OCI-LY1 (cell line): ENCODE data around the gene NAV2.

Experiments
- H2AFZ ChIP-seq: fragments of 200-600 bp; sonication (generic), shearing (Covaris generic); 2 replicates; pipeline ENCODE4 v1.6.0; 2014; ENCODE audit warnings: antibody characterized with exemption, mild to moderate bottlenecking, low read length
- H3F3A ChIP-seq: fragments of 200-600 bp; sonication (generic), shearing (Covaris generic); 2 replicates; pipeline ENCODE4 v1.6.0; 2014; ENCODE audit warnings: mild to moderate bottlenecking, antibody characterized with exemption, low read length, moderate library complexity; ENCODE audit not compliant: insufficient read depth
- H3K27ac ChIP-seq: fragments of 200-600 bp; sonication (generic); 2 replicates; pipeline ENCODE4 v1.5.1; 2014; ENCODE audit warnings: low read length, mixed run types, mild to moderate bottlenecking, low read depth; ENCODE audit not compliant: poor library complexity, severe bottlenecking
- H3K27me3 ChIP-seq: fragments of 200-600 bp; sonication (generic); 2 replicates; pipeline ENCODE4 v1.6.0; 2014; ENCODE audit warnings: antibody characterized with exemption, mild to moderate bottlenecking, low read length, moderate library complexity; ENCODE audit not compliant: insufficient read depth
- H3K36me3 ChIP-seq: fragments of 200-600 bp; sonication (generic); 2 replicates; pipeline ENCODE4 v1.6.1; 2014; ENCODE audit warnings: mild to moderate bottlenecking, antibody characterized with exemption, low read length, moderate library complexity, mixed read lengths; ENCODE audit not compliant: insufficient read depth
- H3K4me1 ChIP-seq: fragments of 200-600 bp; sonication (generic); 2 replicates; pipeline ENCODE4 v1.5.1; 2014; ENCODE audit warnings: mild to moderate bottlenecking, low read length, moderate library complexity; ENCODE audit not compliant: insufficient read depth, severe bottlenecking
- H3K4me2 ChIP-seq: fragments of 200-600 bp; sonication (generic), shearing (Covaris generic); 2 replicates; pipeline ENCODE4 v1.6.1; 2014; ENCODE audit warnings: low read length
- H3K4me3 ChIP-seq: fragments of 200-600 bp; sonication (generic); 2 replicates; pipeline ENCODE4 v1.5.1; 2014; ENCODE audit warnings: low read length, low read depth, mild to moderate bottlenecking, mixed read lengths; ENCODE audit not compliant: poor library complexity, severe bottlenecking
- H3K79me2 ChIP-seq: fragments of 200-600 bp; shearing (Covaris generic); 2 replicates; pipeline ENCODE4 v1.6.1; 2016; ENCODE audit warnings: mixed run types, low read length, mixed read lengths; ENCODE audit not compliant: insufficient read depth
- H3K9ac ChIP-seq: fragments of 200-600 bp; sonication (generic), shearing (Covaris generic); 2 replicates; pipeline ENCODE4 v1.6.1; 2014; ENCODE audit warnings: mild to moderate bottlenecking, low read length, mixed read lengths
- H3K9me2 ChIP-seq: fragments of 200-600 bp; sonication (generic), shearing (Covaris generic); 2 replicates; pipeline ENCODE4 v1.6.1; 2014; ENCODE audit warnings: low read depth, mild to moderate bottlenecking, low read length, mixed read lengths
- H3K9me3 ChIP-seq: fragments of 200-600 bp; shearing (Covaris generic); 2 replicates; pipeline ENCODE4 v1.6.1; 2014; ENCODE audit warnings: low read length, mixed read lengths
- H4K20me1 ChIP-seq: fragments of 200-600 bp; sonication (generic), shearing (Covaris generic); 2 replicates; pipeline ENCODE4 v1.6.0; 2016; ENCODE audit warnings: mild to moderate bottlenecking, low read length; ENCODE audit not compliant: insufficient read depth
- EZH2 ChIP-seq: fragments of 200-600 bp; sonication (generic), shearing (Covaris generic); IDR thresholded peaks from 2 replicates; pipeline ENCODE4 v1.8.0; 2017; ENCODE audit warnings: borderline replicate concordance, mixed run types, mild to moderate bottlenecking, antibody characterized with exemption, low read length, moderate library complexity, mixed read lengths
- TF ChIP-seq, protein P1 (sequence below): fragments of 200-600 bp; sonication (generic), shearing (Covaris generic); IDR thresholded peaks from 2 replicates; pipeline ENCODE4 v1.5.1; 2017; ENCODE audit warnings: mild to moderate bottlenecking, antibody characterized with exemption, low read length, moderate library complexity, mixed read lengths

Gene NAV2

DNA sequence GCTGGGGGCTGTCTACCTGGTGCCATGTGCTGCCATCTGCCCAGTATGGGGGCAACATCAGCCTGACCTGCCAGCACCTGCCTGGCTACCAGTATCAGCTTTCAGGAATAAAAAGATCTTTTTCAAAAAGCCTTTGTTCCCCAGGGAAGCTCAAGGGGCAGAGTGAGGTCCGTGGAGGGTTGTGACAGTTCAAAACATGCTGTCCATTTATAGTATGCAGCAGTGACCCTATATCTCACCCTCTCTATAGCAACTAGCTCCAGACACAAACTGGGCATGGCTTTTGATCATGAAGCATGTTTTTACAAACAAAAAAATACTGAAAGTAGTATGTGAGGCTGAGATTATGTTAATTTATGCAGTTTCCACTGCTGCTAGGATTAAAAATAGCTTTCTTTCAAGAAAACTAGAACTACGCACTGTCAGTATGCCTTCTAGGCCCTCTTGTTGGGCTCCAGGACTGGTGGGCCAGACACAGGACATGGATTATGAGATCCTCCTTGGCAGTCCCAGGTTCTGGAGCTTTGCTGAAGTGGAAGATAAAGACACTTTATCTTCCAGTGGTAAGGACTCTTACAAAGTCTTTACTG lies 23.4 kb downstream of the NAV2 start:
- Histone ChIP-seq H3K4me1 (no peaks in the 10 kb centered on the region), H2AFZ (no peak overlapping the region), H3K27me3 (no peaks in the 10 kb centered on the region; the same call in 1 of the 2 replicates), H3K4me2 (no peak overlapping the region), H3K27ac (no peak overlapping the region), H3K9me2 (no peaks in the 10 kb centered on the region), H4K20me1 (no peaks in the 10 kb centered on the region), H3K4me3 (no peak overlapping the region), H3K36me3 (no peaks in the 10 kb centered on the region), H3K9ac (no peak overlapping the region), H3K9me3 (no peaks in the 10 kb centered on the region), H3F3A (no peaks in the 10 kb centered on the region), H3K79me2 (no peaks in the 10 kb centered on the region)
- TF ChIP-seq EZH2, result no peak
- TF ChIP-seq, protein P1, sequence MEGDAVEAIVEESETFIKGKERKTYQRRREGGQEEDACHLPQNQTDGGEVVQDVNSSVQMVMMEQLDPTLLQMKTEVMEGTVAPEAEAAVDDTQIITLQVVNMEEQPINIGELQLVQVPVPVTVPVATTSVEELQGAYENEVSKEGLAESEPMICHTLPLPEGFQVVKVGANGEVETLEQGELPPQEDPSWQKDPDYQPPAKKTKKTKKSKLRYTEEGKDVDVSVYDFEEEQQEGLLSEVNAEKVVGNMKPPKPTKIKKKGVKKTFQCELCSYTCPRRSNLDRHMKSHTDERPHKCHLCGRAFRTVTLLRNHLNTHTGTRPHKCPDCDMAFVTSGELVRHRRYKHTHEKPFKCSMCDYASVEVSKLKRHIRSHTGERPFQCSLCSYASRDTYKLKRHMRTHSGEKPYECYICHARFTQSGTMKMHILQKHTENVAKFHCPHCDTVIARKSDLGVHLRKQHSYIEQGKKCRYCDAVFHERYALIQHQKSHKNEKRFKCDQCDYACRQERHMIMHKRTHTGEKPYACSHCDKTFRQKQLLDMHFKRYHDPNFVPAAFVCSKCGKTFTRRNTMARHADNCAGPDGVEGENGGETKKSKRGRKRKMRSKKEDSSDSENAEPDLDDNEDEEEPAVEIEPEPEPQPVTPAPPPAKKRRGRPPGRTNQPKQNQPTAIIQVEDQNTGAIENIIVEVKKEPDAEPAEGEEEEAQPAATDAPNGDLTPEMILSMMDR, result no peak

DNA sequence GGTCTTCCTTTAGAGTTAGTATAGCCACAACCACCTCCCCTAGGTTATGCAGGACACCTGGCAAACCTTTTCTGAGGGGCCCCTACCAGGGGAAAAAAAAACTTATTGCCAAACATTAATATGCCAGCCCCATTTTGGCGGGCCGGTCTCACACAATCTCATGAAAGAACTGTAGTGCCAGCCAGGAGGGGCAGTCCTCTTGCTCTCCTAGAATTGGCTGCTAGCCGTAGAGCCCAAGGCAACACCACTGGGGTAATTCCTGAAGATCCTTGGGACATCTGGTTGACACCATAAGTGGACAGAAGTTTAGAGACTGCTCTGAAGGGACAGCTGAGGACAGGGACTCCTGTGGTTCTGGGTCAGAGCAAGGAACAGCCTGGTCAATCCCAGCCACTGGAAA lies 24.2 kb downstream of the NAV2 start:
- H3K27me3 ChIP-seq, result no peaks in the 10 kb centered on the region; the same call in 1 of the 2 replicates
- no peak overlapping the region for H3K4me2 ChIP-seq
- H3K9me3 ChIP-seq, result no peaks in the 10 kb centered on the region
- no peaks in the 10 kb centered on the region for H3K79me2 ChIP-seq
- no peak overlapping the region for H2AFZ ChIP-seq
- no peak overlapping the region for H3K9ac ChIP-seq
- no peak overlapping the region for H3K4me3 ChIP-seq
- no peaks in the 10 kb centered on the region for H3F3A ChIP-seq
- no peaks in the 10 kb centered on the region for H3K9me2 ChIP-seq
- TF ChIP-seq EZH2, result no peak
- TF ChIP-seq, protein P1, result no peak
- no peak overlapping the region for H3K27ac ChIP-seq
- no peaks in the 10 kb centered on the region for H3K4me1 ChIP-seq
- no peaks in the 10 kb centered on the region for H4K20me1 ChIP-seq
- H3K36me3 ChIP-seq, result no peaks in the 10 kb centered on the region

DNA sequence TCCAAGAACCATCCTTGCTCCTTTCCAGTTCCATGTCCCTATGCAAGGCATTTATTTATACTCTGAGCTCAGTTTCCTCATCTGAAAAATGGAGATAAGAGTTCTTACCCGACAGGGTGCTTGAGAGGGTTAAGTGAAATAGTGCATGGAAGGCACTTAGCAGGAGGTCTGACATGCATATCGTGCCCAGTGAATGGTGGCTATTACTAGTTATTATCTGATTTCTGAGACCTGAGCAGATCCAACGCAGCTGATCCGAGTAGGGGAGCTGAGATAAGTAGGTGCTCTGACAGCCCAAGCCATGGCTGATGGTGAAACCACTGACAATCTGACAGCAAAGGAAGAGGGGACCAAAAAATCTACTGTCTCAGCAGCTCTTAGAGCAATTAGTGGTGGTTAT lies 24.9 kb downstream of the NAV2 start:
- Histone ChIP-seq H3K36me3 (no peaks in the 10 kb centered on the region), H3K4me1 (no peaks in the 10 kb centered on the region), H3F3A (no peaks in the 10 kb centered on the region), H3K9me3 (no peaks in the 10 kb centered on the region), H3K27me3 (no peaks in the 10 kb centered on the region; the same call in 1 of the 2 replicates), H3K9me2 (no peaks in the 10 kb centered on the region), H4K20me1 (no peaks in the 10 kb centered on the region), H2AFZ (no peak overlapping the region), H3K4me3 (no peak overlapping the region), H3K27ac (no peak overlapping the region), H3K4me2 (no peak overlapping the region), H3K79me2 (no peaks in the 10 kb centered on the region), H3K9ac (no peak overlapping the region)
- TF ChIP-seq, protein P1, result no peak
- no peak for TF ChIP-seq EZH2
